Sigmoid colon (tissue), 7 donors: ENCODE data around the gene PRG3. TPM values are rescaled to one million over a fixed set of nuclear protein-coding genes. Genes with fewer than 3 reads are reported as not detected.
"Not testable (repeated sequence)": the region's sequence is repeated elsewhere in the genome, so short reads cannot be mapped to it uniquely, and the experiment has no call there.

ENCODE experiments used
- DNase-seq: peaks from one replicate; pipeline ENCODE4 v3.0.0-alpha.2; 2019
- H3K27ac ChIP-seq, 4 donors: fragments of 200-600 bp; sonication (generic); one replicate each; pipeline ENCODE4 v1.5.1; 2016 to 2019; ENCODE audit warnings: mild to moderate bottlenecking in 1 of 4
- H3K27me3 ChIP-seq, 3 donors: fragments of 200-600 bp; sonication (generic); one replicate each; pipeline ENCODE4 v1.5.1; 2019; ENCODE audit warnings: mild to moderate bottlenecking in 1 of 3
- H3K36me3 ChIP-seq, 4 donors: fragments of 200-600 bp; sonication (generic); one replicate each; pipeline ENCODE4 v1.5.1; 2016 to 2019
- H3K4me1 ChIP-seq, 4 donors: fragments of 200-600 bp; sonication (generic); one replicate each; pipeline ENCODE4 v1.5.1; 2017 to 2019
- H3K4me3 ChIP-seq, 4 donors: fragments of 200-600 bp; sonication (generic); one replicate each; pipeline ENCODE4 v1.5.1; 2017 to 2019; ENCODE audit warnings: mild to moderate bottlenecking in 2 of 4, moderate library complexity in 1 of 4
- H3K9me3 ChIP-seq, 4 donors: fragments of 200-600 bp in 3 of 4; sonication (generic) in 3 of 4; one replicate each; pipeline versions ENCODE4 v1.5.1 to v1.6.1; 2013 to 2019
- CTCF ChIP-seq, 4 experiments: fragments of 450-650 bp in 3 of 4; fragments of 200-600 bp in 1 of 4; IDR thresholded peaks; one replicate each; pipeline ENCODE4 v1.5.1; 2016 to 2019; ENCODE audit warnings: antibody characterized with exemption in 4 of 4, mild to moderate bottlenecking in 3 of 4, moderate library complexity in 2 of 4
- EP300 ChIP-seq, 4 donors: sonication (generic); formaldehyde crosslinking; IDR thresholded peaks; one replicate each; pipeline ENCODE4 v1.6.1; 2017; ENCODE audit warnings: antibody characterized with exemption in 4 of 4
- POLR2A ChIP-seq, 2 donors: fragments of 450-650 bp; IDR thresholded peaks; one replicate each; pipeline ENCODE4 v1.6.1; 2016; ENCODE audit warnings: antibody characterized with exemption in 2 of 2, mild to moderate bottlenecking in 2 of 2, moderate library complexity in 2 of 2
- POLR2AphosphoS5 ChIP-seq, 4 donors: sonication (generic); formaldehyde crosslinking; IDR thresholded peaks; one replicate each; pipeline ENCODE4 v1.6.1; 2017; ENCODE audit warnings: antibody characterized with exemption in 4 of 4
- WGBS, 2 donors: extraction: QIAGEN DNeasy Blood & Tissue Kit; methylation state at CpG; one replicate each; pipeline ENCODE4 v1.1.7; 2013; 5-methylcytosine and 5-hydroxymethylcytosine counted together
- intact Hi-C: fragments of 100-400 bp; cut with DNase I; formaldehyde crosslinking; loops from one replicate; pipeline ENCODE4 v1.15.1; 2023
- polyA plus RNA-seq, 3 donors: library from polyadenylated mRNA; stranded (reverse); fragments of 200-250 nt; gene quantifications; one replicate each; pipeline ENCODE4 v1.2.3, GENCODE V29; 2013
- total RNA-seq, 4 donors: library from RNA; depleted of rRNA; stranded (reverse); fragments of >200 nt; gene quantifications; one replicate each; pipeline ENCODE4 v1.1.0, GENCODE V29; 2016
- donor health status: healthy with polysubstance abuse.
- donor health status: Bipolar disorder and iron deficiency.
- donor health status: healthy.

The PRG3 gene
- total and polyA plus RNA-seq, 7 donors, result not detected

DNA sequence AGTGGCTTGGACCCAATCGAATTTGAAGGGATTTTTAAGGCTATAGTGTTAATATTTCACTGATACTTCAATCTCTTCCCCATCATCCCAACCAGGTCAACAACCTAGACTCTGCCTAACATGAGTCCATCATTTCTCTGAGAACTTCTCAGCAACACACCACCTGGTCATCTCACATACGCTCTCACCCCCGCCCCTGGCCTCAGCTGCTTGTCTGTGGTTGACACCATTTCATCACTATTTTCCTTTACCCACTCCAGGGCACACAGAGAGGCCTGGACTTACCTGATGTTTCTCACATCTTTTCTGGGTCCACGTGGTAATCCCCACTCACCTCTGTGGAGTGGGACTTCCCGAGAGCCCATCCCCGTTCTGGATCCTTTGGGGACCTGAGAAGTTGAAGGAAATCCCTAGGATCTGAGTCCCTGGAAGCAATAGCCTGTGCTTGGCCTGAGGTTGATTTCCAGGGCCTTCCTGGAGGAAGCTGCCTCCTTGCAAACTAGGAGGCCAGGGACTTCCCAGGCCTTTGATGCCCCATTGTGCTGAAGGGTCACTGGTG is 39.6 kb downstream of the PRG3 start:
- DNase-seq, result no peak
- H3K4me3 ChIP-seq, result no peak overlapping the region
- peaks cover 0 to 4% (median 0%) of the 10 kb centered on the region in 3 donors for H3K27me3 ChIP-seq
- no peaks in the 10 kb centered on the region for H3K9me3 ChIP-seq
- no peak for TF ChIP-seq POLR2A (IDR thresholded peaks at IDR 0.05)
- H3K4me1 ChIP-seq, result peaks cover 0 to 3% (median 2%) of the 10 kb centered on the region in 4 donors
- WGBS, 2 donors, result 76 to 82% methylated on average over 6 of the region's 6 CpGs
- intact Hi-C loops, result no loop called here
- H3K27ac ChIP-seq, result no peak overlapping the region
- H3K36me3 ChIP-seq, result no peaks in the 10 kb centered on the region

GRCh38 chr11:57340039-57340615 is 40.8 kb downstream of the PRG3 start:
- Histone ChIP-seq H3K27me3 (peaks cover 0 to 4% (median 0%) of the 10 kb centered on the region in 3 donors), H3K4me3 (no peak overlapping the region), H3K27ac (no peak overlapping the region), H3K4me1 (peaks cover 0 to 10% (median 5%) of the 10 kb centered on the region in 4 donors), H3K36me3 (no peaks in the 10 kb centered on the region), H3K9me3 (no peaks in the 10 kb centered on the region)
- intact Hi-C loops, result no loop called here
- DNase-seq, result no peak
- 46 to 55% methylated on average over 12 of the region's 12 CpGs for WGBS, 2 donors
- TF ChIP-seq POLR2AphosphoS5 (IDR thresholded peaks at IDR 0.05), result no peak
- TF ChIP-seq POLR2A (IDR thresholded peaks at IDR 0.05), result no peak
- no peak for TF ChIP-seq EP300 (IDR thresholded peaks at IDR 0.05)
- no peak for TF ChIP-seq CTCF (IDR thresholded peaks at IDR 0.05)

- no peak overlapping the region for H3K4me3 ChIP-seq
- peaks cover 0 to 4% (median 0%) of the 10 kb centered on the region in 3 donors for H3K27me3 ChIP-seq
- intact Hi-C loops, result loop anchor here (5.0 kb wide), 1 partner anchor 328 kb away; the partner anchor contains the start of gene ZDHHC5
- no peaks in the 10 kb centered on the region for H3K9me3 ChIP-seq
- H3K27ac ChIP-seq, result no peak overlapping the region
- H3K36me3 ChIP-seq, result no peaks in the 10 kb centered on the region
- H3K4me1 ChIP-seq, result peaks cover 0 to 18% (median 13%) of the 10 kb centered on the region in 4 donors
- TF ChIP-seq POLR2A (IDR thresholded peaks at IDR 0.05) (no peak), POLR2AphosphoS5 (IDR thresholded peaks at IDR 0.05) (no peak), CTCF (IDR thresholded peaks at IDR 0.05) (no peak), EP300 (IDR thresholded peaks at IDR 0.05) (no peak)
- WGBS, 2 donors, result 82 to 84% methylated on average over 5 of the region's 5 CpGs
- DNase-seq, result no peak
These were observed 41.6 kb downstream of the PRG3 start for GRCh38 chr11:57339328-57339727.

DNA sequence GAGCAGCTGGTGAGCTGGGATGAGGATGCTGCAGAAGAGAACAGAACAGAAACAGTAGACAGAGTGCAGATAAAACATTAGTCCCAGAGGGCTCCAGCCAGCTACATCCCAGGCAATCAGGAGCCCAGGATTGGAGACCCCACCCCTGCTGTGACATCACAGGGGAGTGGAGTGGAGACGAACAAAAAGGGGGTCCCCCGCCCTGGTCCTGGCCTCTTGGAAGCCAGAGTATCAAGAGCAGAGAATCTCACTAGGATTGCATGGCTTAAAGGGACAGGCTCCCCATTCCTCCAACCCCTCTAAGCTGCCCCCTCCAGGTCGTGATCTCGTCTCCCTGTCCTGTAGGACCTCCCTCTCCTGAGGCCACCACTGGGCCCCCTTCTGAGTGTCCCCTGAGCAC is 42.8 kb downstream of the PRG3 start, which contains the start of gene P2RX3:
P2RX3 (plus strand) TSS at position 211 of the 400 bp plus-strand sequence. CDS start 199 bp downstream, outside the sequence.
- DNase-seq, result no peak

GRCh38 chr11:57336856-57337255 is 44.1 kb downstream of the PRG3 start:
- 92 to 93% methylated on average over 6 of the region's 6 CpGs for WGBS, 2 donors
- H3K27ac ChIP-seq, result not testable (repeated sequence)

More for the DNA sequence above, 42.8 kb downstream of the PRG3 start, which contains the start of gene P2RX3:
- Histone ChIP-seq H3K27me3 (peaks cover 0 to 4% (median 0%) of the 10 kb centered on the region in 3 donors), H3K9me3 (no peaks in the 10 kb centered on the region), H3K27ac (no peak within 1 kb of the TSS), H3K4me1 (peaks cover 0 to 22% (median 15%) of the 10 kb centered on the region in 4 donors), H3K4me3 (no peak within 1 kb of the TSS), H3K36me3 (peaks cover 0 to 3% (median under 1%) of the 10 kb centered on the region in 4 donors)
- no peak for TF ChIP-seq POLR2A (IDR thresholded peaks at IDR 0.05)
- TF ChIP-seq POLR2AphosphoS5 (IDR thresholded peaks at IDR 0.05), result no peak
- TF ChIP-seq CTCF (IDR thresholded peaks at IDR 0.05), result no peak
- 60 to 69% methylated on average over 4 of the region's 4 CpGs for WGBS, 2 donors
- intact Hi-C loops, result loop anchor here (5.0 kb wide), 1 partner anchor 329 kb away; the partner anchor contains the start of gene ZDHHC5

More at GRCh38 chr11:57336856-57337255, 44.1 kb downstream of the PRG3 start:
- H3K9me3 ChIP-seq, H3K27me3 ChIP-seq, H3K4me3 ChIP-seq, DNase-seq: not testable (repeated sequence)
- intact Hi-C loops, result loop anchor here (5.0 kb wide), 1 partner anchor 330 kb away; the partner anchor contains the start of gene ZDHHC5
- H3K36me3 ChIP-seq, result peaks cover 9 to 15% (median 13%) of the 10 kb centered on the region in 4 donors
- peaks cover 0 to 22% (median 15%) of the 10 kb centered on the region in 4 donors for H3K4me1 ChIP-seq
